Endodermal cell (in vitro differentiated cells): ENCODE results near the gene PDK4. TPM values are rescaled to one million over a fixed set of nuclear protein-coding genes. Genes with fewer than 3 reads are reported as not detected.

Experiments
- DNase-seq: peaks from one replicate; pipeline ENCODE4 v3.0.0-alpha.2; 2017
- H3K27ac ChIP-seq: 2 replicates; pipeline ENCODE4 v1.5.1; 2013; ENCODE audit warnings: mild to moderate bottlenecking, low read depth, low read length, moderate library complexity
- H3K27me3 ChIP-seq: 2 replicates; pipeline ENCODE4 v1.6.1; 2013; ENCODE audit warnings: mild to moderate bottlenecking, low read length, moderate library complexity; ENCODE audit not compliant: insufficient read depth, control insufficient read depth, poor library complexity, severe bottlenecking
- H3K36me3 ChIP-seq: 2 replicates; pipeline ENCODE4 v1.7.0; 2013; ENCODE audit warnings: mild to moderate bottlenecking, low read length, moderate library complexity; ENCODE audit not compliant: control insufficient read depth, insufficient read depth
- H3K4me1 ChIP-seq: one replicate; pipeline ENCODE4 v1.7.0; 2013; ENCODE audit warnings: low read length; ENCODE audit not compliant: control insufficient read depth, insufficient read depth
- H3K4me3 ChIP-seq: 2 replicates; pipeline ENCODE4 v1.5.1; 2013; ENCODE audit warnings: mild to moderate bottlenecking, low read length, moderate library complexity
- H3K9ac ChIP-seq: 2 replicates; pipeline ENCODE4 v1.6.1; 2013; ENCODE audit warnings: mild to moderate bottlenecking, low read length, moderate library complexity; ENCODE audit not compliant: poor library complexity, severe bottlenecking; ENCODE audit errors: extremely low read depth
- H3K9me3 ChIP-seq: 2 replicates; pipeline ENCODE4 v1.6.1; 2013; ENCODE audit warnings: mild to moderate bottlenecking, low read length, moderate library complexity; ENCODE audit not compliant: control insufficient read depth
- H3K27ac Mint-ChIP-seq: 2 replicates; pipeline ENCODE4 v1.8.0; 2020; ENCODE audit warnings: mixed read lengths
- H3K27me3 Mint-ChIP-seq: 2 replicates; pipeline ENCODE4 v1.8.0; 2021; ENCODE audit warnings: mild to moderate bottlenecking, mixed read lengths; ENCODE audit not compliant: insufficient read depth
- H3K36me3 Mint-ChIP-seq: 2 replicates; pipeline ENCODE4 v1.8.0; 2020; ENCODE audit warnings: low read depth, mixed read lengths
- H3K4me1 Mint-ChIP-seq: 2 replicates; pipeline ENCODE4 v1.8.0; 2020; ENCODE audit warnings: mixed read lengths
- H3K4me3 Mint-ChIP-seq: 2 replicates; pipeline ENCODE4 v1.8.0; 2020; ENCODE audit warnings: mild to moderate bottlenecking, moderate library complexity, mixed read lengths
- H3K9me3 Mint-ChIP-seq: 2 replicates; pipeline ENCODE4 v1.8.0; 2020; ENCODE audit warnings: mild to moderate bottlenecking, mixed read lengths
- CTCF ChIP-seq: fragments of 200-600 bp; sonication (generic); conservative IDR thresholded peaks from 2 replicates; pipeline ENCODE4 v1.5.0; 2021; ENCODE audit warnings: antibody characterized with exemption, mild to moderate bottlenecking
- WGBS, 2 experiments: methylation state at CpG; one replicate each; pipeline versions ENCODE4 v1.1.5 to v1.1.7; 2013; ENCODE audit warnings: missing lambda C conversion rate in 2 of 2, mixed read lengths in 1 of 2; ENCODE audit not compliant: insufficient coverage in 1 of 2, insufficient read length in 1 of 2; 5-methylcytosine and 5-hydroxymethylcytosine counted together
- total RNA-seq, 2 donors: library from RNA; stranded (reverse); fragmentation: NEBNext Ultra II Directional in 1 of 2; extraction: Animal tissue kit (Norgen Biotek cat#: 25700) in 1 of 2; gene quantifications; 2 replicates in 1 of 2; 3 replicates in 1 of 2; pipeline ENCODE4 v1.2.1, GENCODE V29; 2021

Gene PDK4
- total RNA-seq, 2 donors from 2014 or later = 0.42 to 0.73 TPM

- no peaks in the 10 kb centered on the region for H3K36me3 Mint-ChIP-seq
- Histone ChIP-seq H3K4me1 (no peaks in the 10 kb centered on the region), H3K9me3 (no peaks in the 10 kb centered on the region), H3K4me3 (no peak overlapping the region), H3K27ac (no peak overlapping the region), H3K9ac (no peak overlapping the region), H3K36me3 (no peaks in the 10 kb centered on the region), H3K27me3 (no peaks in the 10 kb centered on the region)
- H3K4me1 Mint-ChIP-seq = no peaks in the 10 kb centered on the region
- H3K9me3 Mint-ChIP-seq = no peaks in the 10 kb centered on the region
- H3K4me3 Mint-ChIP-seq = no peak overlapping the region
- no peak overlapping the region for H3K27ac Mint-ChIP-seq
- WGBS, 2 experiments = 92 to 97% methylated on average over 3 to 5 of the region's 5 CpGs
- TF ChIP-seq CTCF = no peak
- DNase-seq = no peak
- H3K27me3 Mint-ChIP-seq = peaks cover 3% of the 10 kb centered on the region
Measured at GRCh38 chr7:95628831-95629439, 32.6 kb upstream of the PDK4 start.

- no peak for DNase-seq
- Histone ChIP-seq H3K27ac (no peak overlapping the region), H3K9ac (no peak overlapping the region), H3K4me1 (no peaks in the 10 kb centered on the region), H3K27me3 (no peaks in the 10 kb centered on the region), H3K36me3 (no peaks in the 10 kb centered on the region), H3K4me3 (no peak overlapping the region), H3K9me3 (no peaks in the 10 kb centered on the region)
- H3K27me3 Mint-ChIP-seq = peaks cover 12% of the 10 kb centered on the region
- WGBS, 2 experiments = 40 to 54% methylated on average over 1 of the region's 1 CpG
- no peak for TF ChIP-seq CTCF
- no peaks in the 10 kb centered on the region for H3K36me3 Mint-ChIP-seq
- no peaks in the 10 kb centered on the region for H3K9me3 Mint-ChIP-seq
- no peak overlapping the region for H3K4me3 Mint-ChIP-seq
- no peak overlapping the region for H3K27ac Mint-ChIP-seq
- no peaks in the 10 kb centered on the region for H3K4me1 Mint-ChIP-seq
Measured at GRCh38 chr7:95623788-95624187, 27.5 kb upstream of the PDK4 start.

DNA sequence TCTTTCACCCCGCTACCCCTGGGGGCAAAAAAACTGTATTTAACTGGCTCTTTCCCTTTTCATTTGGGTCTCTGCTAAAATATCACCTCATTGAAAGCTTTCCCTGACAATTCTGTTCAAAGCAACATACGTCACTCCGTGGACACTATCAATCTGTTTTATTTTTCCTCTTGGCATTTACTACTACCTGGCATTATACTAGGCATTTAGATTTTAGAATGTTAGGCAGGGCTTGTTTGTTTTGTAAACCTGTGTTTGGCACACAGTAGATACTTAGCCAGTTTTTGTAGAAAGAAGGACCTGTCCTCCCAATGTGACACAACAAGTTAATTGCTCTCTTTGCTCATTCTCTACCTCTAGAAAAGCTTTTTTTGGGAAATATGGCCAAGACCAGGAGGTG lies 26.5 kb upstream of the PDK4 start:
- TF ChIP-seq CTCF = no peak
- Histone ChIP-seq H3K9ac (no peak overlapping the region), H3K4me1 (no peaks in the 10 kb centered on the region), H3K27ac (no peak overlapping the region), H3K36me3 (no peaks in the 10 kb centered on the region), H3K27me3 (no peaks in the 10 kb centered on the region), H3K4me3 (no peak overlapping the region), H3K9me3 (no peaks in the 10 kb centered on the region)
- Mint-ChIP-seq H3K27ac (no peak overlapping the region), H3K4me3 (no peak overlapping the region), H3K4me1 (no peaks in the 10 kb centered on the region), H3K9me3 (no peaks in the 10 kb centered on the region), H3K27me3 (peaks cover 18% of the 10 kb centered on the region), H3K36me3 (no peaks in the 10 kb centered on the region)
- DNase-seq = no peak
- 89 to 92% methylated on average over 3 of the region's 3 CpGs for WGBS, 2 experiments
